Stimulated activated naive CD8-positive, alpha-beta T cell treated with anti-CD3 and anti-CD28 coated beads, Interleukin-15, amount 100 ng/mL, for 72 hours (primary cell): ENCODE results near the gene CPA1.

Source experiments
- ATAC-seq: fragments of 150-1000 bp; cut with Tn5 transposase; 2 replicates; pipeline ENCODE4 v1.10.0; 2021; ENCODE audit warnings: mild to moderate bottlenecking, moderate library complexity
- DNase-seq, 2 donors: peaks; one replicate each; pipeline ENCODE4 v3.0.0; 2021 to 2022
- H3K27ac Mint-ChIP-seq, 2 donors: one replicate each; pipeline ENCODE4 v1.8.0; 2022; ENCODE audit warnings: mild to moderate bottlenecking in 2 of 2, mixed read lengths in 2 of 2, moderate library complexity in 2 of 2
- H3K27me3 Mint-ChIP-seq: one replicate; pipeline ENCODE4 v1.8.0; 2022; ENCODE audit warnings: mixed read lengths
- H3K4me1 Mint-ChIP-seq: one replicate; pipeline ENCODE4 v1.8.0; 2022; ENCODE audit warnings: mild to moderate bottlenecking, mixed read lengths
- H3K4me3 Mint-ChIP-seq, 2 donors: one replicate each; pipeline ENCODE4 v1.8.0; 2022; ENCODE audit warnings: mild to moderate bottlenecking in 2 of 2, mixed read lengths in 2 of 2, moderate library complexity in 1 of 2
- H3K9me3 Mint-ChIP-seq, 2 donors: one replicate each; pipeline ENCODE4 v1.8.0; 2022; ENCODE audit warnings: mixed read lengths in 2 of 2

The CPA1 gene

GRCh38 chr7:130394421-130395195, 14.3 kb downstream of the CPA1 start:
- Mint-ChIP-seq H3K27me3 (no peaks in the 10 kb centered on the region), H3K4me3 (peak overlapping the region; percentile 80 to 86), H3K9me3 (no peaks in the 10 kb centered on the region), H3K4me1 (peaks cover 60% of the 10 kb centered on the region), H3K27ac (peak overlapping the region; percentile 96 to 97)
- ATAC-seq (peak; percentile 99), DNase-seq (peak; percentile 50 to 62)

- no peaks in the 10 kb centered on the region for H3K27me3 Mint-ChIP-seq
- H3K9me3 Mint-ChIP-seq, result no peaks in the 10 kb centered on the region
- peak overlapping the region; percentile 80 to 86 for H3K4me3 Mint-ChIP-seq
- H3K27ac Mint-ChIP-seq, result peak overlapping the region; percentile 31 to 81
- H3K4me1 Mint-ChIP-seq, result peaks cover 60% of the 10 kb centered on the region
- DNase-seq (no peak), ATAC-seq (no peak)
Observed at GRCh38 chr7:130395421-130395820, 15.1 kb downstream of the CPA1 start.

GRCh38 chr7:130396109-130396508, 15.8 kb downstream of the CPA1 start:
- H3K4me3 Mint-ChIP-seq, result peak overlapping the region; percentile 42 to 86

DNA sequence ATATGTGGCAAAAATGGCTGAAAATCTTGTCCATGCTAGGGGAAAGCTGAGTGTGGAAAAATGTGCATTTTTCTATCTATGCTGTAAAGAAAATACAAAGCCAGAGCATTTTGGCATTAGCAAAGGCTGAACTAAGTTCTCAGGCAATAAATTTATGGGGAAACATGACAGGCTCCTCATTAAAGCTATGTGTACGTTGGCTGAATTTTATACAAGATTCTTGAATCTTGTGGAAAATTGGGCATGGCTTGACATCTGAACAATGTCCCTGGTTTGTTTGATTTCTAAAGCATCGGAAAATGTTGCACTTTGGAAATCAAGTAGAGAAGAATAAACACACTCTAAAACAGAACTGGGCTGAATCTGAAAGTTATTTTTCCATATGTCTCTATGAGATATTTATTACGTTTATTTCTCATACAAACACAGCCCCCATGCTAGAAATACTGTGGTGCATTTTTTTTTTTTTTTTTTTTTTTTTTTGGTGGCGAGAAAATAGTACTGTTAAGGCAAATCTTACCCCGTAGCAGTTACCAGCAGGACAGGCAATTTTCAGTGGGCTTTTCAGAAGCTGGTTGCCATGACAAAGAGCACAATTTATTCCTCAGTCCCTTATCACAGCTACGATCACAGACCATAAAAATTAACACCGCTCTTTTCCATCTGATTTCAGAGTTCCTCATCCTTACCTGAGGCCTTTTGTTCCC, 16.9 kb downstream of the CPA1 start:
- no peak for DNase-seq

More at GRCh38 chr7:130396109-130396508, 15.8 kb downstream of the CPA1 start:
- DNase-seq (no peak), ATAC-seq (no peak)
- Mint-ChIP-seq H3K9me3 (no peaks in the 10 kb centered on the region), H3K4me1 (peaks cover 60% of the 10 kb centered on the region), H3K27me3 (no peaks in the 10 kb centered on the region), H3K27ac (peak overlapping the region; percentile 54 to 90)

GRCh38 chr7:130397758-130398073, 17.4 kb downstream of the CPA1 start:
- Mint-ChIP-seq H3K9me3 (no peaks in the 10 kb centered on the region), H3K27me3 (no peaks in the 10 kb centered on the region), H3K4me3 (no peak overlapping the region), H3K4me1 (peaks cover 56% of the 10 kb centered on the region), H3K27ac (no peak overlapping the region)
- ATAC-seq (no peak), DNase-seq (no peak)

More for the DNA sequence above, 16.9 kb downstream of the CPA1 start:
- Mint-ChIP-seq H3K4me1 (peaks cover 58% of the 10 kb centered on the region), H3K27me3 (no peaks in the 10 kb centered on the region), H3K27ac (no peak overlapping the region), H3K9me3 (no peaks in the 10 kb centered on the region), H3K4me3 (no peak overlapping the region)
- no peak for ATAC-seq

DNA sequence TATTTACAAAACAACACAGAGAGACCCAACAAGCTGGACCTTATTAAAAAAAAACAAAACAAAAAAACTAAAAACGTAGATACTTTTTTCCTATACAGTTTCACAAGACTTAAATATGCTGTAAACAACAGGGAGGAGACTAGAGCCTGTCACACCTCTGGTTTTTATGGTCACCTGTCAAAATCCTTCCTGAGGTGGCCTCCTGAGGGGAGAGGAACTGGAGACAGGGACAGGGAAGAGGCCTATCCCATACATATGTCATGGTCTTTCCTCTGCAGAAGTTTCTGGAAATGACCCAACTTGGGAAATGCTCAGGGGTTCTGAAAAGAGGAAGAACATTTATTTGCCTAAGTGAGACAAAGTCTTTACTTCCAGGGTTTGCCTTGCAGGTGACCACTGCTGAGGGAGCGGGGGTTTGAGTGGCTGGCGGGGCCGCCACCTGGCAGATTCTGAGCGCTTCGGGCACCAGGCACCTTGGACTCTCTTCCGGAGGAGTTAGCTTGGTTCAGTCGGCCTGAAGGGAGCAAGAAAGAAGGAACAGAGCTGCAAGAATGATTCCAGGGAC, 18.3 kb downstream of the CPA1 start:
- Mint-ChIP-seq H3K9me3 (no peaks in the 10 kb centered on the region), H3K27me3 (no peaks in the 10 kb centered on the region), H3K27ac (peak overlapping the region in 1 of 2 donors; percentile 3), H3K4me3 (no peak overlapping the region), H3K4me1 (peaks cover 49% of the 10 kb centered on the region)
- DNase-seq (no peak), ATAC-seq (no peak)

GRCh38 chr7:130400120-130400572, 19.9 kb downstream of the CPA1 start:
- Mint-ChIP-seq H3K9me3 (no peaks in the 10 kb centered on the region), H3K27me3 (no peaks in the 10 kb centered on the region), H3K27ac (peak overlapping the region in 1 of 2 donors; percentile 72), H3K4me3 (no peak overlapping the region), H3K4me1 (peaks cover 34% of the 10 kb centered on the region)
- no peak for ATAC-seq
- DNase-seq, result no peak

DNA sequence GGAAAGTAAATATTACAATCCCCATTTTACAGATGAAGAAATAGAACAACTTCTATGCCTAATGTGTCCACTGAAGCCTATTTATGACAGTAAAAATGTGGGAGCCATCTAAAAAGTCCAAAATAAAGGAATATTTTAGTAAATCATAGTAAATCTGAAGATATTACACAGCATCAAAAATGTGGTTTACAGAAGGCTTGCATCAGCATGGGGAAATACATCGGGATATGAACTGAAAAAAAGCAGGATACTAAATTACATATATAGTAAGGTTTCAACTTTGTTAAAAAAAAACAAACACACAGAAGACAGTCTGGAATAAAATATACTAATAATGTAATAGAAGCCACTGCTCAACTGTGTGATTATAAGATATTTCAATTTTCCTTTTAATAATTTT, 20.8 kb downstream of the CPA1 start:
- Mint-ChIP-seq H3K27me3 (no peaks in the 10 kb centered on the region), H3K9me3 (no peaks in the 10 kb centered on the region), H3K27ac (no peak overlapping the region), H3K4me1 (peaks cover 25% of the 10 kb centered on the region), H3K4me3 (no peak overlapping the region)
- ATAC-seq (no peak), DNase-seq (no peak)

GRCh38 chr7:130401578-130401977, 21.3 kb downstream of the CPA1 start:
- H3K4me1 Mint-ChIP-seq, result peaks cover 24% of the 10 kb centered on the region
- H3K9me3 Mint-ChIP-seq, result no peaks in the 10 kb centered on the region
- H3K27me3 Mint-ChIP-seq, result no peaks in the 10 kb centered on the region
- ATAC-seq (no peak), DNase-seq (no peak)
- no peak overlapping the region for H3K27ac Mint-ChIP-seq
- H3K4me3 Mint-ChIP-seq, result no peak overlapping the region

DNA sequence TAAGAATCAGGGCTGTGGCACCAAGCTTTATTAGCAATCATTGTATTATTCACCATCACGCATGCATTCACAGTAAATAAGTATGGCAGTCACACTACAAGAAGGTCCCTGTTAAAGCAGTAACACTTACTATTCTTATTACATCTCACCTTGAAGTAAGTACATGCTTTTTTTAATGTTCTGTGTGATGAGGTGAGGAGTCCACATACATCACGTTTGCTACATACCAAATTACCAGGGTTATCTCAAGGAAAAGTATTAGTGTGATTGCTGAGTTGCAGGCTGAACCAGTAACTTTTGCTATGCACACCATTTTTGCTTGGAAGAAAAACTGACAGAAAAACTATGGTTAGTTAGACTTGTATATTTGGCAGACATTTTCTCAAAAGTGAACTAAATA, 24.7 kb downstream of the CPA1 start:
- Mint-ChIP-seq H3K27me3 (no peaks in the 10 kb centered on the region), H3K9me3 (no peaks in the 10 kb centered on the region), H3K4me1 (peaks cover 19% of the 10 kb centered on the region), H3K27ac (no peak overlapping the region), H3K4me3 (no peak overlapping the region)
- no peak for ATAC-seq
- no peak for DNase-seq

DNA sequence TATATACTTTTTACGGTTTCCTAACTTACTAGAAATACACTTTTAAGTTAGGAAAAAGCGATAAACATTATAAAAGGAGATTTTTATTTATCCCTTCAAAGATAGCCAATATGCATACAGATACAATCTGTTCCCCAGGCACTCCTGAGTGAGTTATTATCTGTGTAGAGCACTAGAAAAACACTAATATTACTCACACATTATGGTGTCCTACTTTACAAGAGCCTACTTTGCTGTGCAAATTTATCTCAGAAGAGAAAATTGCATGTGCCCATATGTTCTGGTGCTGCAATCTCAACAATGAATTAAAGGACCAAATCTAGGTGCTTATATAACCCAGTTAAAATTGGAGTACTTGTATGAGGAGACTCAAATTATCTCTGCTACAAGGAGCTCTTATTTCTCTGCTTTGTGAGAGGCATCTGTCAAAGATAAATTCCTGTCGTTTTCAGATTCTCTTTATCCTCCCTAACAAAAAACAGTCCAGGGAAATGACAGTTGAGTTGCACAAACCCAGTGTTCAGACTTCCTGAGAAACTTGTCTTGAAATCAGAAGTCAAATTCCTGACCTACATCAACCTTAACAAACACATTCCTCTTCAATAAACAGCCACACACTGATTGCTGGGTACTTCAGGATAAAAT, 28.9 kb downstream of the CPA1 start:
- no peaks in the 10 kb centered on the region for H3K9me3 Mint-ChIP-seq
- peaks cover 48% of the 10 kb centered on the region for H3K4me1 Mint-ChIP-seq

DNA sequence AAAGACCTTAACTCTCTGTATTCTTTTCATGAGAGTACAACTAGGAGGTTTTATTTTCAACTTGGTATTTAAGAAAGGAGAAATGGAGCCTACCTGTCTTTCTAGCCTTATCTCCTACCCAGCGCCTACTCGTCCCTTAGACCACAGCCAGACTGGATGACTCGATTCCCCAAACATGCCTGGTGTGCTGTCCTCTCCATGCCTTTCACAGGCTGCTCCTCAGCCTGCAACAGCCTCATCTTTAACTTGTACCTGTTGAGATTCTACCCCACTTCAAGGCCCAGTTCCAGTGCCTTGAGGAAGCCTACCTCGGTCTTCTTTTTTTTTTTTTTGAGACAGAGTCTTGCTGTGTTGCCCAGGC, 29.4 kb downstream of the CPA1 start:
- Mint-ChIP-seq H3K27ac (no peak overlapping the region), H3K9me3 (no peaks in the 10 kb centered on the region), H3K4me3 (no peak overlapping the region), H3K27me3 (no peaks in the 10 kb centered on the region), H3K4me1 (peaks cover 53% of the 10 kb centered on the region)
- no peak for ATAC-seq
- DNase-seq, result no peak

More for the DNA sequence above, 28.9 kb downstream of the CPA1 start:
- DNase-seq, result no peak
- Mint-ChIP-seq H3K4me3 (no peak overlapping the region), H3K27me3 (no peaks in the 10 kb centered on the region), H3K27ac (no peak overlapping the region)
- no peak for ATAC-seq

DNA sequence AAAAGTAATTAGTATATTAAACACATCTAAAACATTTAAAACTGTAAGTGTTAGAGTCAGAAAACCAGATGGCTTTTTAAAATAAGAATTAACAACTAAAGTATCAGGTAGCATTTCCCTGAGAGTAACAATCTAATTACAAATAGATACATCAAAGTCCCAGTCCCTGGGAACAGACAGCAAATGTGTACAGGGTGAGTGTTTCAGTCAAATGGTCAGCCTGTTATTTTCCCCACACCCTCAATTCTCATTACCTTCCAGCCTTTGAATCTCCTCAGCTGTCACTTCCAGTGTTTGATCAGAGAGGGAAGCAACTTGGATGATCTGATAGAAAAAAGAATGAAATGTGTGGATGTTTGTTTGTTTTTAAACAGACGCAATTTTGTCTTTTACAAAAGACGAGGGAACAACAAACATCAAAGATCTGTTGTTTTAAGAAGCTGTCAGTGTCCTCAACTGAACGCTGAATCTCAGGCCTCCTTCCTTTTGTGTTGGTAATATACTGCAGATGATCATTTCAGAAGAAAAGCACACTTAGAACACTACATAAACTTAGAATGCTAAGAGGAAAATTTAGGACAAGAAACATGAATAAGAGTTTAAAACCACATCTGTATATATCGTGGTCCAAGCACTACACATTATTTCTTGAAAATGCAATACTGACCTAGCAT, 30.7 kb downstream of the CPA1 start:
- H3K9me3 Mint-ChIP-seq, result no peaks in the 10 kb centered on the region
- ATAC-seq (no peak), DNase-seq (no peak)
- H3K27ac Mint-ChIP-seq, result no peak overlapping the region
- no peaks in the 10 kb centered on the region for H3K27me3 Mint-ChIP-seq
- H3K4me1 Mint-ChIP-seq, result peaks cover 66% of the 10 kb centered on the region
- H3K4me3 Mint-ChIP-seq, result peak overlapping the region; percentile 24 to 38

GRCh38 chr7:130413201-130413600, 32.9 kb downstream of the CPA1 start:
- ATAC-seq (no peak), DNase-seq (no peak)
- no peaks in the 10 kb centered on the region for H3K9me3 Mint-ChIP-seq
- no peak overlapping the region for H3K27ac Mint-ChIP-seq
- no peaks in the 10 kb centered on the region for H3K27me3 Mint-ChIP-seq
- H3K4me3 Mint-ChIP-seq, result no peak overlapping the region
- peaks cover 85% of the 10 kb centered on the region for H3K4me1 Mint-ChIP-seq

- Mint-ChIP-seq H3K27me3 (no peaks in the 10 kb centered on the region), H3K4me3 (peak overlapping the region; percentile 55 to 73), H3K9me3 (no peaks in the 10 kb centered on the region), H3K4me1 (peaks cover 90% of the 10 kb centered on the region), H3K27ac (peak overlapping the region in 1 of 2 donors; percentile 62)
- ATAC-seq (no peak), DNase-seq (no peak)
Observed at GRCh38 chr7:130415006-130415405, 34.7 kb downstream of the CPA1 start.
